Endothelial cell of umbilical vein (primary cell): ENCODE data around the gene CHST12. TPM values are rescaled to one million over a fixed set of nuclear protein-coding genes. Genes with fewer than 3 reads are reported as not detected.

ENCODE experiments used
- BruUV-seq: library from RNA; stranded (reverse); fragments of 400-500 nt; replicated peaks from 2 replicates; lab custom pipeline; 2021; lab: Mats Ljungman, UMichigan
- CTCF ChIA-PET: fragments of 300-600, 350-600 bp; sonication (Branson Sonifier 250); formaldehyde crosslinking; loops from one replicate; lab custom pipeline; 2021; ENCODE audit warnings: antibody characterized with exemption, inconsistent platforms; lab: Charles Lee
- POLR2A ChIA-PET: fragments of 300-600, 350-600 bp; sonication (Branson Sonifier 250); formaldehyde crosslinking; loops from one replicate; lab custom pipeline; 2021; ENCODE audit warnings: antibody characterized with exemption, inconsistent platforms; lab: Charles Lee
- DNase-seq: peaks from one replicate; pipeline ENCODE4 v3.0.0-alpha.2; 2011; ENCODE audit warnings: low read depth, low spot score
- FAIRE-seq: peaks from 2 replicates; lab custom pipeline; 2011; peaks lifted over from hg19 to GRCh38; lab: Jason Lieb, UNC
- H2AFZ ChIP-seq: 2 replicates; pipeline ENCODE4 v1.6.0; 2012; ENCODE audit warnings: low read depth, low read length, control low read depth, inconsistent platforms
- H3K27ac ChIP-seq: 2 replicates; pipeline ENCODE4 v1.5.1; 2011; ENCODE audit warnings: low read depth, mild to moderate bottlenecking, control low read depth, low read length, moderate library complexity; ENCODE audit not compliant: insufficient read depth
- H3K27me3 ChIP-seq, 2 experiments: 2 replicates each; pipeline versions ENCODE4 v1.6.0 to v1.6.1; 2011; ENCODE audit warnings: low read length in 2 of 2, mixed read lengths in 1 of 2; ENCODE audit not compliant: control insufficient read depth in 2 of 2, insufficient read depth in 2 of 2
- H3K36me3 ChIP-seq, 2 experiments: 2 replicates in 1 of 2; 3 replicates in 1 of 2; pipeline ENCODE4 v1.5.1; 2011; ENCODE audit warnings: low read length in 2 of 2, mild to moderate bottlenecking in 1 of 2, moderate library complexity in 1 of 2; ENCODE audit not compliant: control insufficient read depth in 2 of 2, insufficient read depth in 2 of 2; ENCODE audit errors: extremely low read depth in 1 of 2
- H3K4me1 ChIP-seq: 3 replicates; pipeline ENCODE4 v1.5.1; 2011; ENCODE audit warnings: mild to moderate bottlenecking, low read length; ENCODE audit not compliant: control insufficient read depth, insufficient read depth; ENCODE audit errors: extremely low read depth
- H3K4me2 ChIP-seq: 2 replicates; pipeline ENCODE4 v1.6.1; 2011; ENCODE audit warnings: low read length, control low read depth, mixed read lengths; ENCODE audit not compliant: insufficient read depth
- H3K4me3 ChIP-seq, 3 experiments: fragments of 200-600 bp in 1 of 3; sonication (generic), shearing (Covaris generic) in 1 of 3; replicated peaks in 1 of 3; 2 replicates each; pipeline ENCODE4 v1.5.1; 2011 to 2016; ENCODE audit warnings: control low read depth in 3 of 3, low read length in 3 of 3, mild to moderate bottlenecking in 2 of 3, inconsistent platforms in 1 of 3, low read depth in 1 of 3, moderate library complexity in 1 of 3; ENCODE audit not compliant: insufficient read depth in 1 of 3
- H3K79me2 ChIP-seq: 2 replicates; pipeline ENCODE4 v1.6.0; 2012; ENCODE audit warnings: low read length, inconsistent platforms; ENCODE audit not compliant: control insufficient read depth, insufficient read depth
- H3K9ac ChIP-seq: replicated peaks from 2 replicates; pipeline ENCODE3; 2011; ENCODE audit warnings: low read length, control low read depth; ENCODE audit not compliant: insufficient read depth; ENCODE audit errors: extremely low read depth
- H3K9me1 ChIP-seq: replicated peaks from 3 replicates; pipeline ENCODE4 v1.6.0; 2011; ENCODE audit warnings: mild to moderate bottlenecking, low read length; ENCODE audit not compliant: control insufficient read depth, insufficient read depth; ENCODE audit errors: extremely low read depth
- H3K9me3 ChIP-seq: replicated peaks from 2 replicates; pipeline ENCODE4 v1.5.1; 2012; ENCODE audit warnings: low read length, inconsistent platforms; ENCODE audit not compliant: control insufficient read depth, insufficient read depth
- H4K20me1 ChIP-seq: replicated peaks from 2 replicates; pipeline ENCODE3; 2011; ENCODE audit warnings: mild to moderate bottlenecking, low read length; ENCODE audit not compliant: control insufficient read depth, insufficient read depth; ENCODE audit errors: extremely low read depth
- EZH2 ChIP-seq: IDR thresholded peaks from 2 replicates; pipeline ENCODE4 v1.6.1; 2012; ENCODE audit warnings: borderline replicate concordance, low read depth, mild to moderate bottlenecking, moderate library complexity, low read length, inconsistent platforms; ENCODE audit not compliant: severe bottlenecking
- FOS ChIP-seq: IDR thresholded peaks from 2 replicates; pipeline ENCODE4 v1.6.1; 2011; ENCODE audit warnings: mild to moderate bottlenecking, low read length, moderate library complexity, borderline replicate concordance; ENCODE audit not compliant: insufficient read depth
- GATA2 ChIP-seq: IDR thresholded peaks from 2 replicates; pipeline ENCODE4 v1.7.0; 2011; ENCODE audit warnings: low read depth, mild to moderate bottlenecking, moderate library complexity, mixed read lengths, low read length; ENCODE audit not compliant: insufficient read length, insufficient read depth
- JUN ChIP-seq: IDR thresholded peaks from 2 replicates; pipeline ENCODE4 v1.6.1; 2011; ENCODE audit warnings: borderline replicate concordance, low read depth; ENCODE audit not compliant: insufficient read length, insufficient read depth
- MYC ChIP-seq: IDR thresholded peaks from one replicate; pipeline ENCODE4 v1.6.1; 2011; ENCODE audit warnings: mild to moderate bottlenecking, low read depth, low read length
- POLR2A ChIP-seq: IDR thresholded peaks from 2 replicates; pipeline ENCODE4 v1.6.1; 2012; ENCODE audit warnings: low read depth, mild to moderate bottlenecking, control low read depth, low read length
- POLR2AphosphoS5 ChIP-seq: IDR thresholded peaks from 2 replicates; pipeline ENCODE4 v1.6.1; 2012; ENCODE audit warnings: low read depth, mild to moderate bottlenecking, control low read depth, low read length, moderate library complexity; ENCODE audit not compliant: insufficient read depth
- dilution Hi-C: fragments of 300-500 bp; cut with MboI; formaldehyde crosslinking; loops from one replicate; pipeline ENCODE4 v1.15.0; 2019; ENCODE audit warnings: low sequenced_read_pairs; ENCODE audit not compliant: extremely low pct_ligation_motif_present
- intact Hi-C: fragments of 100-400 bp; cut with micrococcal nuclease; formaldehyde crosslinking; loops from one replicate; pipeline ENCODE4 v1.10.0; 2022
- polyA plus RNA-seq, 4 experiments: library from polyadenylated mRNA; depleted of rRNA in 3 of 4; stranded (reverse) in 3 of 4; unstranded in 1 of 4; fragments of >200 nt; gene quantifications; 2 replicates each; pipeline versions ENCODE4 v1.2.1 to v1.2.3, GENCODE V29; 2011 to 2012; ENCODE audit warnings: missing spikeins in 1 of 4
- total RNA-seq: library from RNA; stranded (reverse); gene quantifications from 2 replicates; pipeline ENCODE4 v1.2.3, GENCODE V29; 2021
- TF ChIP-seq, protein P1 (sequence below), 2 donors: IDR thresholded peaks; 1 replicate in 1 of 2; 2 replicates in 1 of 2; pipeline ENCODE4 v1.5.1; 2011; ENCODE audit warnings: low read length in 2 of 2, mild to moderate bottlenecking in 2 of 2, moderate library complexity in 2 of 2, control low read depth in 1 of 2, inconsistent platforms in 1 of 2, low read depth in 1 of 2; ENCODE audit not compliant: insufficient read depth in 1 of 2; ENCODE audit errors: extremely low read depth in 1 of 2
- TF ChIP-seq, protein P2 (sequence below): IDR thresholded peaks from 2 replicates; pipeline ENCODE4 v1.6.1; 2011; ENCODE audit not compliant: insufficient read depth, insufficient read length

CHST12 gene
- total and polyA plus RNA-seq, 2 donors (not counting 3 experiments of a cell fraction or from before 2014, with no cell fraction given) = 30.2 to 52.6 TPM

DNA sequence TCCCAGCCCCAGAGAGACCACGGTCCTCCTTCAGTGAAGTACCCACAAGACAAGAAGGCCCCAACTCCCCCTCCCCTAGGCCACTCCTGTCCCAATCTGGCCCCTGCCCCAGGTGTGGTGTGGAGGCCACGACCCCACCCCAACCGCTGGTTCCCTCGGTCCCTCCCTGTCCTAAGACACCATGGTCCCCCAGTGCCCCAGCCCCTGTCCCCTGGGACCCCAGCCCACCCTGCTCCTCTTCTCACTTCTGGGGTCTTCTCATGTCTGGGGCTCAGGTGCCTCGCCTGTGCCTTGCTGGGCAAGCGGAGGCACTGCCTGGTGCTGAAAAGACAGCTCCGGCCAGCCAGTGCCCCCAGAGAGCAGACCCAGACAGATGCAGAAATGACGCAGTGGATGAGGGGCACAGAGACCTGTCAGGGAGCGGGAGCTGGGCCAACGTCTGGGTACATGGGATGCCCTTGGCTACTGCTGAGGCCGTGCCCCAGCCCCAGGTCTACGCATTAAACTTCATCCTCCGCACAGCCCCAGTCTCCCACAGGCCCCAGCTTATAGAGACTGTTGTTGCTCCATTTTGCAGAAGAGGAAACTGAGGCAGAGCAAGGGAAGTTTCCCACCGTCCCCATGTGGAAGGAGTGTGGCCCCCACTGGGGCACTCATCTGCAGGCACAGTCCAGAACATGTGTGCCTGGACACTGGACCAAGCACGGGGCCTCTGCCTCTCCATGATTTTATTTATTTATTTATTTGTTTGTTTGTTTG, 58.0 kb downstream of the CHST12 start:
- Histone ChIP-seq H3K79me2 (no peaks in the 10 kb centered on the region), H3K4me2 (no peak overlapping the region), H3K4me3 (no peak overlapping the region), H3K27me3 (no peaks in the 10 kb centered on the region), H3K27ac (no peak overlapping the region), H3K9me3 (no peaks in the 10 kb centered on the region), H3K36me3 (no peaks in the 10 kb centered on the region), H3K4me1 (no peaks in the 10 kb centered on the region), H3K9ac (no peak overlapping the region), H2AFZ (no peak overlapping the region), H3K9me1 (no peaks in the 10 kb centered on the region), H4K20me1 (no peaks in the 10 kb centered on the region)
- CTCF ChIA-PET = interaction anchor here (1.3 to 1.8 kb wide), 2 partner anchors 9 to 11 kb away, joined by 4 to 6 read pairs; no protein-coding TSS in a partner anchor
- intact Hi-C loops (no loop called here), dilution Hi-C loops (no loop called here)
- no peak for DNase-seq
- FAIRE-seq = no peak
- TF ChIP-seq, protein P1, sequence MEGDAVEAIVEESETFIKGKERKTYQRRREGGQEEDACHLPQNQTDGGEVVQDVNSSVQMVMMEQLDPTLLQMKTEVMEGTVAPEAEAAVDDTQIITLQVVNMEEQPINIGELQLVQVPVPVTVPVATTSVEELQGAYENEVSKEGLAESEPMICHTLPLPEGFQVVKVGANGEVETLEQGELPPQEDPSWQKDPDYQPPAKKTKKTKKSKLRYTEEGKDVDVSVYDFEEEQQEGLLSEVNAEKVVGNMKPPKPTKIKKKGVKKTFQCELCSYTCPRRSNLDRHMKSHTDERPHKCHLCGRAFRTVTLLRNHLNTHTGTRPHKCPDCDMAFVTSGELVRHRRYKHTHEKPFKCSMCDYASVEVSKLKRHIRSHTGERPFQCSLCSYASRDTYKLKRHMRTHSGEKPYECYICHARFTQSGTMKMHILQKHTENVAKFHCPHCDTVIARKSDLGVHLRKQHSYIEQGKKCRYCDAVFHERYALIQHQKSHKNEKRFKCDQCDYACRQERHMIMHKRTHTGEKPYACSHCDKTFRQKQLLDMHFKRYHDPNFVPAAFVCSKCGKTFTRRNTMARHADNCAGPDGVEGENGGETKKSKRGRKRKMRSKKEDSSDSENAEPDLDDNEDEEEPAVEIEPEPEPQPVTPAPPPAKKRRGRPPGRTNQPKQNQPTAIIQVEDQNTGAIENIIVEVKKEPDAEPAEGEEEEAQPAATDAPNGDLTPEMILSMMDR (IDR thresholded peaks at IDR 0.05; ENCODE audit: extremely low read depth in 1 of 2, insufficient read depth in 1 of 2, low read depth in 1 of 2, low read length in 2 of 2) = no peak
- no peak for TF ChIP-seq POLR2AphosphoS5
- TF ChIP-seq FOS = no peak
- no peak for TF ChIP-seq GATA2
- TF ChIP-seq MYC = no peak
- TF ChIP-seq, protein P2, sequence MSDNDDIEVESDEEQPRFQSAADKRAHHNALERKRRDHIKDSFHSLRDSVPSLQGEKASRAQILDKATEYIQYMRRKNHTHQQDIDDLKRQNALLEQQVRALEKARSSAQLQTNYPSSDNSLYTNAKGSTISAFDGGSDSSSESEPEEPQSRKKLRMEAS = no peak
- TF ChIP-seq EZH2 = no peak
- TF ChIP-seq JUN = no peak
- TF ChIP-seq POLR2A = no peak
- POLR2A ChIA-PET = no interaction called here
- no TSS peak for BruUV-seq
